H9 (cell line): ENCODE results near the gene RABL3. TPM values are rescaled to one million over a fixed set of nuclear protein-coding genes. Genes with fewer than 3 reads are reported as not detected.

Experiments used
- DNase-seq: peaks from one replicate; pipeline ENCODE4 v3.0.0-alpha.2; 2017
- H2AFZ ChIP-seq: one replicate; pipeline ENCODE4 v1.6.1; 2013; ENCODE audit warnings: mild to moderate bottlenecking, low read length, control low read depth, moderate library complexity
- H2AK5ac ChIP-seq: 2 replicates; pipeline ENCODE4 v1.6.1; 2013; ENCODE audit warnings: low read length, control low read depth, mixed read lengths; ENCODE audit not compliant: insufficient read length
- H2BK120ac ChIP-seq: one replicate; pipeline ENCODE4 v1.6.1; 2013; ENCODE audit warnings: low read depth, mild to moderate bottlenecking, low read length, control low read depth, inconsistent platforms; ENCODE audit not compliant: poor library complexity, severe bottlenecking
- H2BK12ac ChIP-seq: 2 replicates; pipeline ENCODE4 v1.6.1; 2013; ENCODE audit warnings: low read length, control low read depth, mixed read lengths, low read depth; ENCODE audit not compliant: insufficient read length
- H2BK15ac ChIP-seq: 2 replicates; pipeline ENCODE4 v1.6.1; 2013; ENCODE audit warnings: low read depth, low read length, control low read depth
- H2BK20ac ChIP-seq: one replicate; pipeline ENCODE4 v1.6.1; 2013; ENCODE audit warnings: low read depth, mild to moderate bottlenecking, low read length, control low read depth, inconsistent platforms; ENCODE audit not compliant: poor library complexity, severe bottlenecking
- H2BK5ac ChIP-seq: 2 replicates; pipeline ENCODE4 v1.6.1; 2013; ENCODE audit warnings: low read length, control low read depth, mixed read lengths; ENCODE audit not compliant: insufficient read length
- H3K14ac ChIP-seq: 2 replicates; pipeline ENCODE4 v1.6.1; 2013; ENCODE audit warnings: low read length, control low read depth; ENCODE audit not compliant: insufficient read depth
- H3K18ac ChIP-seq: 2 replicates; pipeline ENCODE4 v1.6.1; 2013; ENCODE audit warnings: low read depth, mild to moderate bottlenecking, mixed read lengths, low read length, control low read depth; ENCODE audit not compliant: insufficient read length
- H3K23ac ChIP-seq: 2 replicates; pipeline ENCODE4 v1.6.1; 2013; ENCODE audit warnings: low read length, control low read depth, mixed read lengths, low read depth; ENCODE audit not compliant: insufficient read length
- H3K23me2 ChIP-seq: 2 replicates; pipeline ENCODE4 v1.6.1; 2013; ENCODE audit warnings: low read depth, mild to moderate bottlenecking, mixed read lengths, low read length, control low read depth; ENCODE audit not compliant: insufficient read length, poor library complexity, severe bottlenecking
- H3K27ac ChIP-seq: 2 replicates; pipeline ENCODE4 v1.5.1; 2013; ENCODE audit warnings: low read length, control low read depth, mixed read lengths, low read depth; ENCODE audit not compliant: insufficient read length
- H3K27me3 ChIP-seq: 2 replicates; pipeline ENCODE4 v1.6.1; 2013; ENCODE audit warnings: low read length, control low read depth, inconsistent platforms; ENCODE audit not compliant: insufficient read depth
- H3K4ac ChIP-seq: 2 replicates; pipeline ENCODE4 v1.6.1; 2013; ENCODE audit warnings: low read depth, mild to moderate bottlenecking, control low read depth, inconsistent platforms, low read length, moderate library complexity
- H3K4me1 ChIP-seq: 2 replicates; pipeline ENCODE4 v1.6.1; 2013; ENCODE audit warnings: low read length, control low read depth, inconsistent platforms; ENCODE audit not compliant: insufficient read depth
- H3K4me2 ChIP-seq: 2 replicates; pipeline ENCODE4 v1.6.1; 2013; ENCODE audit warnings: low read length, control low read depth, mixed read lengths; ENCODE audit not compliant: insufficient read length, insufficient read depth
- H3K56ac ChIP-seq: 2 replicates; pipeline ENCODE4 v1.6.1; 2013; ENCODE audit warnings: low read depth, mild to moderate bottlenecking, mixed read lengths, low read length, control low read depth; ENCODE audit not compliant: insufficient read length
- H3K79me1 ChIP-seq: 2 replicates; pipeline ENCODE4 v1.6.1; 2013; ENCODE audit warnings: low read depth, mild to moderate bottlenecking, moderate library complexity, low read length, control low read depth, inconsistent platforms; ENCODE audit not compliant: insufficient read depth, poor library complexity, severe bottlenecking
- H3K79me2 ChIP-seq: 2 replicates; pipeline ENCODE4 v1.6.1; 2013; ENCODE audit warnings: low read length, control low read depth, inconsistent platforms; ENCODE audit not compliant: insufficient read depth
- H3K9ac ChIP-seq: 2 replicates; pipeline ENCODE4 v1.6.1; 2013; ENCODE audit warnings: low read length, control low read depth, mixed read lengths; ENCODE audit not compliant: insufficient read length; ENCODE audit errors: extremely low read depth
- H3K9me3 ChIP-seq: one replicate; pipeline ENCODE4 v1.6.1; 2013; ENCODE audit warnings: low read depth, low read length, inconsistent platforms; ENCODE audit not compliant: control insufficient read depth
- H3T11ph ChIP-seq: one replicate; pipeline ENCODE4 v1.6.1; 2013; ENCODE audit warnings: mild to moderate bottlenecking, low read length, control low read depth, inconsistent platforms
- H4K20me1 ChIP-seq: one replicate; pipeline ENCODE4 v1.6.1; 2013; ENCODE audit not compliant: control insufficient read depth, insufficient read length, insufficient read depth
- H4K5ac ChIP-seq: 2 replicates; pipeline ENCODE4 v1.6.1; 2013; ENCODE audit warnings: low read depth, mild to moderate bottlenecking, mixed read lengths, low read length, control low read depth; ENCODE audit not compliant: insufficient read length
- H4K8ac ChIP-seq: replicated peaks from 2 replicates; pipeline ENCODE4 v1.6.1; 2013; ENCODE audit warnings: low read length, control low read depth, mixed read lengths, low read depth; ENCODE audit not compliant: insufficient read length
- H4K91ac ChIP-seq: 2 replicates; pipeline ENCODE4 v1.6.1; 2013; ENCODE audit warnings: low read depth, mild to moderate bottlenecking, moderate library complexity, mixed read lengths, low read length, control low read depth; ENCODE audit not compliant: insufficient read length
- H3K27ac Mint-ChIP-seq, 3 experiments: 2 replicates in 2 of 3; 3 replicates in 1 of 3; pipeline ENCODE4 v1.8.0; 2020 to 2021; ENCODE audit warnings: mixed read lengths in 3 of 3, mild to moderate bottlenecking in 1 of 3, moderate library complexity in 1 of 3
- H3K27me3 Mint-ChIP-seq: 2 replicates; pipeline ENCODE4 v1.8.0; 2021; ENCODE audit warnings: low read depth, mild to moderate bottlenecking, moderate library complexity, mixed read lengths
- H3K36me3 Mint-ChIP-seq, 3 experiments: 2 replicates in 2 of 3; 3 replicates in 1 of 3; pipeline ENCODE4 v1.8.0; 2020 to 2021; ENCODE audit warnings: low read depth in 3 of 3, mixed read lengths in 3 of 3; ENCODE audit not compliant: insufficient read depth in 1 of 3
- H3K4me1 Mint-ChIP-seq, 2 experiments: 2 replicates each; pipeline ENCODE4 v1.8.0; 2020; ENCODE audit warnings: mixed read lengths in 2 of 2
- H3K4me3 Mint-ChIP-seq, 2 experiments: 2 replicates in 1 of 2; 3 replicates in 1 of 2; pipeline ENCODE4 v1.8.0; 2020 to 2021; ENCODE audit warnings: mild to moderate bottlenecking in 2 of 2, mixed read lengths in 2 of 2, moderate library complexity in 1 of 2
- H3K9me3 Mint-ChIP-seq, 2 experiments: 2 replicates in 1 of 2; 3 replicates in 1 of 2; pipeline ENCODE4 v1.8.0; 2020; ENCODE audit warnings: mild to moderate bottlenecking in 2 of 2, mixed read lengths in 2 of 2, moderate library complexity in 1 of 2
- WGBS: extraction: QIAGEN DNeasy Blood & Tissue Kit; methylation state at CpG from one replicate; pipeline ENCODE4 v1.1.7; 2013; ENCODE audit warnings: missing lambda C conversion rate, low lambda C conversion rate, mixed read lengths; ENCODE audit not compliant: insufficient read length; ENCODE audit errors: extremely low coverage; 5-methylcytosine and 5-hydroxymethylcytosine counted together
- total RNA-seq: library from RNA; stranded (reverse); gene quantifications from 2 replicates; pipeline ENCODE4 v1.2.1, GENCODE V29; 2021
- TF ChIP-seq, protein P1 (sequence below): fragments of 200-600 bp; sonication (generic); conservative IDR thresholded peaks from 3 replicates; pipeline ENCODE4 v1.8.0; 2021; ENCODE audit warnings: antibody characterized with exemption, mild to moderate bottlenecking

RABL3 gene
- total RNA-seq, 1 experiment from 2014 or later: 26.7 TPM

DNA sequence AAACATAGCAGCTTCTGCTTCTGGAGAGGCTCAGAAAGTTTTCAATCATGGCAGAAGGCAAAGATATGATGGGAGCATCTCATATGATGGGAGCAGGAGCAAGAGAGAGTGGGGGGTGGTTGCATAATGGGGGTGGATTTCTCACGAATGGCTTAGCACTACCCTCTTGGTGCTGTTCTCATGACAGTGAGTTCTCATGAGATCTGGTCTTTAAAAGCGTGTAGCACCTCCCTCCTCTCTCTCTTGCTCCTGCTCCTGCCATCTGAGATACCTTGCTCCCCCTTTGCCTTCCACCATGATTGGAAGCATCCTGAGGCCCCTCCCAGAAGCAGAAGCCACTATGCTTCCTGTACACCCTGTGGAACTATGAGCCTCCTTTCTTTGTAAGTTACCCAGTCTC is 82.5 kb downstream of the RABL3 start:
- Histone ChIP-seq H3K79me1 (no peaks in the 10 kb centered on the region), H3K56ac (no peak overlapping the region), H3K23ac (no peak overlapping the region), H3K27ac (no peak overlapping the region), H3K4me2 (no peak overlapping the region), H2BK15ac (no peak overlapping the region), H3K23me2 (no peaks in the 10 kb centered on the region), H3K18ac (no peak overlapping the region), H4K8ac (no peak overlapping the region), H4K5ac (no peak overlapping the region), H4K20me1 (no peaks in the 10 kb centered on the region), H3K9me3 (peaks cover 11% of the 10 kb centered on the region), H3T11ph (no peak overlapping the region), H2AK5ac (no peak overlapping the region), H4K91ac (no peak overlapping the region), H3K9ac (no peak overlapping the region), H2BK120ac (no peak overlapping the region), H2AFZ (no peak overlapping the region), H3K27me3 (no peaks in the 10 kb centered on the region), H2BK20ac (no peak overlapping the region), H2BK12ac (no peak overlapping the region), H3K14ac (no peak overlapping the region), H2BK5ac (no peak overlapping the region), H3K79me2 (no peaks in the 10 kb centered on the region), H3K4ac (no peak overlapping the region), H3K4me1 (no peaks in the 10 kb centered on the region)
- TF ChIP-seq, protein P1, sequence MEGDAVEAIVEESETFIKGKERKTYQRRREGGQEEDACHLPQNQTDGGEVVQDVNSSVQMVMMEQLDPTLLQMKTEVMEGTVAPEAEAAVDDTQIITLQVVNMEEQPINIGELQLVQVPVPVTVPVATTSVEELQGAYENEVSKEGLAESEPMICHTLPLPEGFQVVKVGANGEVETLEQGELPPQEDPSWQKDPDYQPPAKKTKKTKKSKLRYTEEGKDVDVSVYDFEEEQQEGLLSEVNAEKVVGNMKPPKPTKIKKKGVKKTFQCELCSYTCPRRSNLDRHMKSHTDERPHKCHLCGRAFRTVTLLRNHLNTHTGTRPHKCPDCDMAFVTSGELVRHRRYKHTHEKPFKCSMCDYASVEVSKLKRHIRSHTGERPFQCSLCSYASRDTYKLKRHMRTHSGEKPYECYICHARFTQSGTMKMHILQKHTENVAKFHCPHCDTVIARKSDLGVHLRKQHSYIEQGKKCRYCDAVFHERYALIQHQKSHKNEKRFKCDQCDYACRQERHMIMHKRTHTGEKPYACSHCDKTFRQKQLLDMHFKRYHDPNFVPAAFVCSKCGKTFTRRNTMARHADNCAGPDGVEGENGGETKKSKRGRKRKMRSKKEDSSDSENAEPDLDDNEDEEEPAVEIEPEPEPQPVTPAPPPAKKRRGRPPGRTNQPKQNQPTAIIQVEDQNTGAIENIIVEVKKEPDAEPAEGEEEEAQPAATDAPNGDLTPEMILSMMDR: no peak
- no peak overlapping the region for H3K27ac Mint-ChIP-seq
- H3K4me1 Mint-ChIP-seq: peaks cover 4 to 6% of the 10 kb centered on the region in 2 experiments; a peak in 1 of 4 replicates
- no CpG with 5 or more reads among the region's 2 CpGs for WGBS
- no peaks in the 10 kb centered on the region for H3K27me3 Mint-ChIP-seq
- H3K4me3 Mint-ChIP-seq: no peak overlapping the region
- no peak for DNase-seq
- H3K36me3 Mint-ChIP-seq: peaks cover 12 to 19% (median 13%) of the 10 kb centered on the region in 3 experiments
- H3K9me3 Mint-ChIP-seq: peaks cover 18 to 24% of the 10 kb centered on the region in 2 experiments
